LNCAP (cell line): Measurements from ENCODE around the gene TRIM45.

Experiments used
- CTCF ChIP-seq: fragments of 450-650 bp; IDR thresholded peaks from 2 replicates; pipeline ENCODE4 v1.5.1; 2017; ENCODE audit warnings: mild to moderate bottlenecking

Gene TRIM45, protein sequence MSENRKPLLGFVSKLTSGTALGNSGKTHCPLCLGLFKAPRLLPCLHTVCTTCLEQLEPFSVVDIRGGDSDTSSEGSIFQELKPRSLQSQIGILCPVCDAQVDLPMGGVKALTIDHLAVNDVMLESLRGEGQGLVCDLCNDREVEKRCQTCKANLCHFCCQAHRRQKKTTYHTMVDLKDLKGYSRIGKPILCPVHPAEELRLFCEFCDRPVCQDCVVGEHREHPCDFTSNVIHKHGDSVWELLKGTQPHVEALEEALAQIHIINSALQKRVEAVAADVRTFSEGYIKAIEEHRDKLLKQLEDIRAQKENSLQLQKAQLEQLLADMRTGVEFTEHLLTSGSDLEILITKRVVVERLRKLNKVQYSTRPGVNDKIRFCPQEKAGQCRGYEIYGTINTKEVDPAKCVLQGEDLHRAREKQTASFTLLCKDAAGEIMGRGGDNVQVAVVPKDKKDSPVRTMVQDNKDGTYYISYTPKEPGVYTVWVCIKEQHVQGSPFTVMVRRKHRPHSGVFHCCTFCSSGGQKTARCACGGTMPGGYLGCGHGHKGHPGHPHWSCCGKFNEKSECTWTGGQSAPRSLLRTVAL

GRCh38 chr1:117121589-117122329 is at the start of gene TRIM45:
TRIM45 (minus strand) TSS chr1:117121749; CDS start chr1:117121201, 548 bp downstream.
- TF ChIP-seq CTCF: peak; percentile 79

DNA sequence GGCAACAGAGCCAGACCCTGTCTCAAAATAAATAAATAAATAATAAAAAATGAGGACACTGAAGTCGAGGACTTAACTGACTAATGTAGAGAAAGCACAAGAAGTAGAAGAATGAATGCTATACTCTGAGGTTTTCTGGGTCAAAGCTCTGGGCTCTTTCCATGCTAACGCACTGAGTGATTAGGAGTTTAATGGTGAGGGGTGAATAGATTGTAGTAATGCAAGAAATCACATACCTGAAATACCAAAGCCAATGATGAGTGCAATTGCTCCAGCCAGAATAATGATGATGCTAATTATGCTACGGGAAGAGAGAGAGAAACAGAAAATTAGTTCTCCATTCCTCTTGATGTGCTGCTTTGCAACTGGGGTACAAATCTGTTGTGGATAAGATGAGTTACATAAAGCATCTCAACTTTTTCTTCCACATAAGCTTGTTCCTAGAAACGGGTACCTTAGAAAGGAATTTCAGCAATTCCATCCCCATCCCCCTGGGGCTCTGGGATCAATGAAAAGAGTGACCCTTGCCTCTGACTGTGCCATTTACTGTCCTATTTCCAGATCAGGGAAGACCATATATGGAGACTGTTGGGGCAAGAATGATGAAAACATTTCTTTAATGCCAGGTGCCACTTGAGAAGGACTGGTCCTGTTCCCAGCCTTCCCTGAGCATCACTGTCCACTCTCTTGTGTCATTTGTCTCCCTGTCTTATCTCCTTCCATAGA is 48.5 kb upstream of the TRIM45 start:
- no peak for TF ChIP-seq CTCF

GRCh38 chr1:117167402-117167801 is 45.9 kb upstream of the TRIM45 start:
- TF ChIP-seq CTCF: no peak

DNA sequence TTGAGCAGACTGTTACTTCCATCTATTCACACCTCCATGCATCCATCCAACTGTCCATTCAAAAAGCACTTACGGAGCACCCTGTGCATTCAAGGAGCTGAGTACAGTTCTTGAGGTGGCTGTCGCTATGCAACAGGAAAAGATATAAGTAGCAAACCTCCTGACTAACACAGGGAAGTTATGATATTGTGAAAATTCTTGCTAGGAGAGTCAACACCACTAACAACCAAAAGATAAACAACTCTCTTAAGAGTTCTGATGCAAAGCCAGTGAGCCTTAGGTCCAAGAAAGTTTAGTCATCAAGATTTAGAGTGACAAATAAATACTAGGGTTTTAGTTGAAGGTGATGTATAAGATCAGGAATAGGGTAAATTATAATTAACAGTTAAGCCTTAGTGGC is 44.5 kb upstream of the TRIM45 start:
- no peak for TF ChIP-seq CTCF

- TF ChIP-seq CTCF: no peak
These were observed 42.7 kb upstream of the TRIM45 start for GRCh38 chr1:117164209-117164608.

DNA sequence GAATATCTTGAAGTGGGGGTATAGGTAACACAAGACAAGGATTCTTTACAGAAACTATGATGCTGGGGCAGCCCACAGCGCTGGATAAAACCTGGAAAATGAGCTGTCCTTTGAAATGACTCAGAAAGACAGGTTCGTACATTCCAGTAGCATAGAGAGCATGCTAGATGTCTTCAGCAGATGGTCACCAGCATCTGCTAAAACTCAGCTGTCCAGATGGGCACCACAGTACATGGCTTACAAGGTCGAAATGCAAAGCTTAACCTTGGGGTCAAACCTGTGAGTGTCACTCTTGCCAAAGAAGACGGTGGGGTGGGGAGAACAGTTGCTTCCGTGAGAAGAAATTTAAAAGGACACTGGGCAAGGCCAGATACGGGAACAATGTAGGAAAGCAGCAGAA is 41.3 kb upstream of the TRIM45 start:
- no peak for TF ChIP-seq CTCF

GRCh38 chr1:117161887-117162286 is 40.3 kb upstream of the TRIM45 start:
- no peak for TF ChIP-seq CTCF
